Gastrocnemius medialis (tissue), 4 donors: ENCODE results near the gene MAD2L1.

Experiments
- POLR2A ChIP-seq, 2 donors: fragments of 450-650 bp; IDR thresholded peaks; one replicate each; pipeline ENCODE4 v1.6.1; 2017; ENCODE audit warnings: antibody characterized with exemption in 2 of 2, mild to moderate bottlenecking in 2 of 2, moderate library complexity in 2 of 2
- TF ChIP-seq, protein P1 (sequence below), 5 experiments: fragments of 450-650 bp in 3 of 5; fragments of 200-600 bp in 2 of 5; sonication (generic) in 2 of 5; IDR thresholded peaks in 4 of 5; conservative IDR thresholded peaks in 1 of 5; 1 replicate in 4 of 5; 2 replicates in 1 of 5; pipeline ENCODE4 v1.5.1; 2016 to 2019; ENCODE audit warnings: antibody characterized with exemption in 5 of 5, mild to moderate bottlenecking in 3 of 5, moderate library complexity in 3 of 5

DNA sequence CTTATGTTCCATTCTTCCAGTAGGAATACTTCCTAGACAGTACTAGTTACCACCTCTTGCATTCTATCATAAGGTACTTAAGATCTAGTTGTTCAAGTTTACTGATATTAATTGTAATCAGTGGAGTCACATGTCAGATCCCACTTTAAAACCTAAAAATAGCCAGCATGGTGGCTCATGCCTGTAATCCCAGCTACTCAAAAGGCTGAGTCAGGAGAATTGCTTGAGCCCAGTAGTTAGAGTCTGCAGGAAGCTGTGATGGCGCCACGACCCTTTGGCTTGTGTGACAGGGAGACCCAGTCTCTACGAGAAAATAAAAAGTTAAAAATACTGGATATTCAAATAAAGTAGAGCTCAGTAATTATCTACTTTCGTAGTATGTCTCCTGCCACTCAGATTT, 57.7 kb downstream of the MAD2L1 start:
- TF ChIP-seq, protein P1, sequence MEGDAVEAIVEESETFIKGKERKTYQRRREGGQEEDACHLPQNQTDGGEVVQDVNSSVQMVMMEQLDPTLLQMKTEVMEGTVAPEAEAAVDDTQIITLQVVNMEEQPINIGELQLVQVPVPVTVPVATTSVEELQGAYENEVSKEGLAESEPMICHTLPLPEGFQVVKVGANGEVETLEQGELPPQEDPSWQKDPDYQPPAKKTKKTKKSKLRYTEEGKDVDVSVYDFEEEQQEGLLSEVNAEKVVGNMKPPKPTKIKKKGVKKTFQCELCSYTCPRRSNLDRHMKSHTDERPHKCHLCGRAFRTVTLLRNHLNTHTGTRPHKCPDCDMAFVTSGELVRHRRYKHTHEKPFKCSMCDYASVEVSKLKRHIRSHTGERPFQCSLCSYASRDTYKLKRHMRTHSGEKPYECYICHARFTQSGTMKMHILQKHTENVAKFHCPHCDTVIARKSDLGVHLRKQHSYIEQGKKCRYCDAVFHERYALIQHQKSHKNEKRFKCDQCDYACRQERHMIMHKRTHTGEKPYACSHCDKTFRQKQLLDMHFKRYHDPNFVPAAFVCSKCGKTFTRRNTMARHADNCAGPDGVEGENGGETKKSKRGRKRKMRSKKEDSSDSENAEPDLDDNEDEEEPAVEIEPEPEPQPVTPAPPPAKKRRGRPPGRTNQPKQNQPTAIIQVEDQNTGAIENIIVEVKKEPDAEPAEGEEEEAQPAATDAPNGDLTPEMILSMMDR (IDR thresholded peaks at IDR 0.05 in 4 of 5, conservative IDR thresholded peaks at IDR 0.05 in 1 of 5), result no peak
- no peak for TF ChIP-seq POLR2A (IDR thresholded peaks at IDR 0.05)
